Urinary bladder (tissue), 4 donors: ENCODE results near the gene TEDC1. TPM values are rescaled to one million over a fixed set of nuclear protein-coding genes. Genes with fewer than 3 reads are reported as not detected.

Source experiments
- DNase-seq: peaks from one replicate; pipeline ENCODE4 v3.0.0-alpha.2; 2015; ENCODE audit errors: extremely low spot score
- H3K27ac ChIP-seq: one replicate; pipeline ENCODE4 v1.5.1; 2013; ENCODE audit warnings: low read depth, mild to moderate bottlenecking, moderate library complexity
- H3K36me3 ChIP-seq: one replicate; pipeline ENCODE4 v1.6.1; 2013; ENCODE audit warnings: mild to moderate bottlenecking, moderate library complexity; ENCODE audit not compliant: insufficient read depth
- H3K4me1 ChIP-seq: one replicate; pipeline ENCODE4 v1.6.1; 2013; ENCODE audit warnings: mild to moderate bottlenecking, moderate library complexity; ENCODE audit not compliant: insufficient read depth
- H3K4me3 ChIP-seq: one replicate; pipeline ENCODE4 v1.5.1; 2013; ENCODE audit warnings: low read depth, low read length
- WGBS: extraction: QIAGEN DNeasy Blood & Tissue Kit; methylation state at CpG from one replicate; pipeline ENCODE4 v1.1.7; 2013; 5-methylcytosine and 5-hydroxymethylcytosine counted together
- polyA plus RNA-seq: library from polyadenylated mRNA; stranded (reverse); fragments of 200-250 nt; gene quantifications from one replicate; pipeline ENCODE4 v1.2.3, GENCODE V29; 2013
- total RNA-seq: library from RNA; depleted of rRNA; stranded (reverse); fragments of >200 nt; gene quantifications from one replicate; pipeline ENCODE4 v1.2.3, GENCODE V29; 2014
- donor health status: healthy with polysubstance abuse.
- donor health status: healthy.

Gene TEDC1
- total and polyA plus RNA-seq, 2 donors: 4.2 to 10.6 TPM

- Histone ChIP-seq H3K4me3 (no peak overlapping the region), H3K36me3 (peaks cover 7% of the 10 kb centered on the region), H3K4me1 (no peaks in the 10 kb centered on the region), H3K27ac (no peak overlapping the region)
- no peak for DNase-seq
- WGBS: 91% methylated on average over 29 of the region's 29 CpGs
Measured at GRCh38 chr14:105450864-105451720, 40.0 kb upstream of the TEDC1 start.

DNA sequence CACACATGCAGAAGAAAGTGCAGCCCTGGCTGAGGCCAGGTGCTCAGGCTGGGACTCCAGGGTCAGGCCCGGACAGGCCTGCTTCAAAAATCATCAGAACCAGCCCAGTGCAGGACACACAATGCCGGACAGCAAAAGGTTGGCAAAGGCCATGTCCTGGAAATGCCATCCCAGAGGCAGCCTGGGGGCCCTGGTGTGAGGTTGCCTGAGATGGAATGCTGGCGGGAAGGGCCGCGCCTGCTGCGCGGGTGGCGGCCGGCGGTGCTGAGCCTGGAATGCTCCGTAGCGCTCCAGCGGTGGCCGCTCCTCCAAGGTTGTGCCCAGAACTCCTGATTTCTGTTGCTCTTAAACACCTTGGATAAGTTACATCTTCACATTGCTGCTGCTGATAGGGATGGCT, 38.1 kb upstream of the TEDC1 start:
- no peaks in the 10 kb centered on the region for H3K4me1 ChIP-seq
- DNase-seq: no peak
- 90% methylated on average over 14 of the region's 14 CpGs for WGBS

GRCh38 chr14:105453847-105454246, 37.2 kb upstream of the TEDC1 start:
- Histone ChIP-seq H3K4me1 (no peaks in the 10 kb centered on the region), H3K27ac (no peak overlapping the region), H3K4me3 (no peak overlapping the region), H3K36me3 (peaks cover 10% of the 10 kb centered on the region)
- no peak for DNase-seq
- WGBS: 87% methylated on average over 14 of the region's 14 CpGs

More for the DNA sequence above, 38.1 kb upstream of the TEDC1 start:
- Histone ChIP-seq H3K4me3 (no peak overlapping the region), H3K27ac (no peak overlapping the region), H3K36me3 (peaks cover 10% of the 10 kb centered on the region)

GRCh38 chr14:105455086-105455640, 35.9 kb upstream of the TEDC1 start:
- no peak for DNase-seq
- 89% methylated on average over 22 of the region's 22 CpGs for WGBS
- H3K4me3 ChIP-seq: no peak overlapping the region
- H3K4me1 ChIP-seq: no peaks in the 10 kb centered on the region
- H3K27ac ChIP-seq: no peak overlapping the region
- H3K36me3 ChIP-seq: peaks cover 8% of the 10 kb centered on the region

DNA sequence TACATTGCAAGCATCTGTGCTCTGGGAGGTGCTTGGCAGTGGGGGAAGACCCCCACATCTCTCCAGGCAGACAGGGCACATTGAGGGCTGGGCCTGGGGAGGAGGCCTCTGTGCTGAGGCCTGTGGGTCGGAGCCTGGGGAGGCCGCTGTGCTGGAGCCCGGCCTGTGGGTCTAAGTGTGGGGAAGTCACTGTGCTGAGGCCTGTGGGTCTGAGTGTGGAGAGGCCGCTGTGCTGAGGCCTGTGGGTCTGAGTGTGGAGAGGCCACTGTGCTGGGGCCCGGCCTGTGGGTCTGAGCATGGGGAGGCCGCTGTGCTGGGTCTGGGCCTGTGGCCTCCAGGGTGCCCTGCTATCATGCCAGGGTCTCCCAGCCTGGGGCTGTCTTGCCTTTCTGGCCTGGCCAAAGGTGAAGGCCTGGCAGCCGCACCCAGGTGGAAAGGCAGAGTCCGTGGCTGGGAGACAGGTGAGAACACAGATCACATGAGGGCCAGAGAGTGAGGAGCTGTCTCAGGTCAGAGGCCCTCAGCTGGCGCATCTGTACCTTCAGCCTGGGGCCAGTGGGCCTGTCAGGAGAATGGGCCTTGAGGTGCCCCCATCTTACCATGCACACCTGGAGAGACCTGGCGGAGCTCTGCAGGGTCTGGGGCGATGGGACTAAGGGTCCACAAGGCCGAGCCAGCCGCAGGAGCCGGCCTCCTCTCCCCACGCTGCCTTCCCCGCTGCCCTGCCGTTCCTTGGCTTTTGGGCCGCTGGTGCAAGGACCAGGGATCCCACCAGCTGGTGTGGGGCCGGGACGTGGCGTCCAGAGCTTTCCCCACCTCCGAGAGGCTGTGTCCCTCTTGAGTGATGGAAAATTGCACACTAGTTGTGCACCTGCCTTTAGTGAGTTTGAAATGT, 35.0 kb upstream of the TEDC1 start:
- H3K4me3 ChIP-seq: no peak overlapping the region
- no peak overlapping the region for H3K27ac ChIP-seq
- H3K36me3 ChIP-seq: peaks cover 4% of the 10 kb centered on the region
- WGBS: 90% methylated on average over 22 of the region's 22 CpGs
- H3K4me1 ChIP-seq: no peaks in the 10 kb centered on the region
- DNase-seq: no peak

GRCh38 chr14:105456736-105457617, 34.1 kb upstream of the TEDC1 start:
- 82% methylated on average over 22 of the region's 22 CpGs for WGBS
- no peak overlapping the region for H3K4me3 ChIP-seq
- no peak overlapping the region for H3K27ac ChIP-seq
- H3K36me3 ChIP-seq: peaks cover 4% of the 10 kb centered on the region
- H3K4me1 ChIP-seq: no peaks in the 10 kb centered on the region
- DNase-seq: no peak

- H3K4me3 ChIP-seq: no peak overlapping the region
- DNase-seq: no peak
- H3K4me1 ChIP-seq: no peaks in the 10 kb centered on the region
- H3K36me3 ChIP-seq: peaks cover 5% of the 10 kb centered on the region
- no peak overlapping the region for H3K27ac ChIP-seq
- 89% methylated on average over 18 of the region's 18 CpGs for WGBS
Measured at GRCh38 chr14:105458010-105458409, 33.0 kb upstream of the TEDC1 start.

DNA sequence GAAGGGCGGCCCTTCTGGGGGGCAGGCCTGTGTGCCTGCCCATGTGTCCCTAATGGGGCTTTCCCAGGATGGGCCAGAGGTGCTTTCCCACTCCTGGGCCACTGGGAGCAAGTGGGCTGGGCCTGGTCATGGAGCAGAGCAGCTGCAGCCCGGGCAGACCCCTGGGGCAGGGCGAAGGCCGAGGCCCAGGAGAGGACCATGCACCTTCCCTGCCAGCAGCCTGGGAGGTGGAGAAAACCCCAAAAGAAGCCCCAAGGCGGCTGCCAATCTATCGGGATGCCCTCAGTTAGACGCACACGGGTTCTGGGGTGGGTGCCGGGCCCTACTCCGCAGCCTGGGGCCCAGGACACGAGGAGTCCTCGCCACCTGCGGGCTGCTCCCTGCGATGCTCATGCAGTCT, 32.5 kb upstream of the TEDC1 start:
- H3K4me1 ChIP-seq: no peaks in the 10 kb centered on the region
- no peak overlapping the region for H3K27ac ChIP-seq
- H3K4me3 ChIP-seq: no peak overlapping the region
- H3K36me3 ChIP-seq: peaks cover 8% of the 10 kb centered on the region
- WGBS: 86% methylated on average over 14 of the region's 14 CpGs
- no peak for DNase-seq

DNA sequence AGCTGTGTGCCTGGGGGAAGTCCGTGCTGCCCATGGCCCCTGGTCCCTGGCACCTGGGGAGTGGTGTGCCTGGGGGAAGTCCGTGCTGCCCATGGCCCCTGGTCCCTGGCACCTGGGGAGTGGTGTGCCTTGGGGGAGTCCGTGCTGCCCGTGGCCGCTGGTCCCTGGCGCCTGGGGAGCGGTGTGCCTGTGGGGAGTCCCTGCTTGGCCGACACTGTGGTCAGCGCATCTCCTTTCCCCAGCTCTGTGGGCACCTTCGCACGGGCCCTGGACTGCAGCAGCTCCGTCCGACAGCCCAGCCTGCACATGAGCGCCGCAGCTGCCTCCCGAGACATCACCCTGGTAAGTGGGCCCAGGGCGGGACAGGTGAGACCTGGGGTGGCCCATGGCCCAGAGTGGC, 30.9 kb upstream of the TEDC1 start:
- no peak for DNase-seq
- no peaks in the 10 kb centered on the region for H3K4me1 ChIP-seq
- no peak overlapping the region for H3K4me3 ChIP-seq
- H3K36me3 ChIP-seq: peaks cover 8% of the 10 kb centered on the region
- WGBS: 95% methylated on average over 17 of the region's 17 CpGs
- H3K27ac ChIP-seq: no peak overlapping the region

DNA sequence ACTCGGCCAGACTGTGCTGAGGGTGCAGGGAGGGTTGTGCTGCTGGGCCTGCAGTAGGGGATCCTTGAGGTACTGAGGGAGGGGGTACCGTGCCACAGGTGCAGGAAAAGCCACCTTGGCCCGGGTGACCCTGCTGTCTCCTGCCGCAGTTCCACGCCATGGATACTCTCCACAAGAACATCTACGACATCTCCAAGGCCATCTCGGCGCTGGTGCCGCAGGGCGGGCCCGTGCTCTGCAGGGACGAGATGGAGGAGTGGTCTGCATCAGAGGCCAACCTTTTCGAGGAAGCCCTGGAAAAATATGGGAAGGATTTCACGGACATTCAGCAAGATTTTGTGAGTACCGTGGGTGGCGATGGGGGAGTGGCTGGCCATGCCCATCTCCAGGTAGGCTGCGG, 30.4 kb upstream of the TEDC1 start:
- Histone ChIP-seq H3K36me3 (peaks cover 8% of the 10 kb centered on the region), H3K4me1 (no peaks in the 10 kb centered on the region), H3K4me3 (no peak overlapping the region), H3K27ac (no peak overlapping the region)
- no peak for DNase-seq
- 91% methylated on average over 17 of the region's 17 CpGs for WGBS

- DNase-seq: no peak
- 96% methylated on average over 18 of the region's 18 CpGs for WGBS
- no peak overlapping the region for H3K27ac ChIP-seq
- peaks cover 8% of the 10 kb centered on the region for H3K36me3 ChIP-seq
- no peak overlapping the region for H3K4me3 ChIP-seq
- no peaks in the 10 kb centered on the region for H3K4me1 ChIP-seq
Measured at GRCh38 chr14:105461903-105462302, 29.1 kb upstream of the TEDC1 start.

- Histone ChIP-seq H3K27ac (no peak overlapping the region), H3K36me3 (peaks cover 10% of the 10 kb centered on the region), H3K4me1 (no peaks in the 10 kb centered on the region), H3K4me3 (no peak overlapping the region)
- whole genome bisulfite sequencing: 95% methylated on average over 33 of the region's 33 CpGs
- no peak for DNase-seq
Measured at GRCh38 chr14:105464501-105464900, 26.5 kb upstream of the TEDC1 start.
